Measurements from ENCODE around the gene BOD1L1.

Gene BOD1L1

DNA sequence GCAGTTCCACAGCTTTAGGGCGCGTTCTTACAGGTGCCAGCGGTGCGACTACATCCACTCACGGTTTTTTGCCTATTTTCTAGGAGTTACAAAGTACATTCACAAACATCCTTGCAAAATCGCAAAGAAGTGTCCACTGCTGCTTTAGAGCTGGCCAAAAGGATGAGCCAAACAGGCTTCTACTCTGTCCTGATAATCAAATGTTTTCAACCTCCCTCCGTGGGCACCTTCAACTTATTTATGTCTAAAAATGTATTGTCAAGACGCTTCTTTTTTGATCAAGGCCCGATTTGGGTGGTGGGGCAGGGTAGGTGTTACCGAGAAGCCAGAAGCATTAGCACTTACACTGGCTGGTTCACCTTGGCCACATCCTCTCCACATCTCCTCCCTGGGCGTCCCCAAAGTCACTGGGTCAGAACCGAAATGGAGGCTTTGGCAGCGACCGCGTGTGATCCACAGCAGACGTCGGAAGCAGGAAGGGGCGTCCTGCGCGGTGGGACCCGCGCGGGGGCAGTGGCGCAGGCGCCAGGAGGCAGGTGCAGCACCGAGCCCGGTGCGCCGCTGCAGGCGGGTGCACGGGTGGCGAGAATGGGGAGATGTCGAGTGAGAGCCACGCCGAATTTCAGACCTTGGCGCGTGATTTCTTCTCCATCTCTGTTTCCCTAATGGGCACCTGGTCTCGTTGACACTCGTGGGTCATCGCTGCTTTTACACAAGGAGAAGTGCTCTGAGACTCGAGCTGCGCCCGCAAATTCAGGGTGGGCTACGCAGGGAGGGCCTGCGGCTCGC lies 100.1 kb downstream of the BOD1L1 start:
- DNase-seq (ENCODE audit: low read depth in 4 of 4, low spot score in 1 of 4): no peak

DNA sequence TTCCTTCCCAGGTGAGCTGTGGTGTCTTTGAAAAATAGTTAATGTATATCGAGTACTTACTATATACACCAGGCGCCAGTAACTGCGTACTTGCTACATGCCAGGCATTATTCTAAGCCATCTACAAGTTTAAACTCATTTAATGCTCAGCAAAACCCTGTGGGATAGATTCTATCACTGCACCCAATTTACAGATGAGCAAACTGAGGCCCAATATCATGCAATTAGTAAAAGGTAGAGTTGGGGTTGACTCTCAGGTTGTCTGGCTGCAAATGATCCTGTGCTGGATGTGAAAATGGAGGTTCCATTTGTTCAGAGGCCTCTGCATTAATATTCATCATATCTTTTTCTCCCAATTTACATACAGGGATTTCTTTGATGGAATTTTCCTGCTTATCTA lies 100.9 kb downstream of the BOD1L1 start:
- DNase-seq (ENCODE audit: low read depth in 4 of 4, low spot score in 1 of 4): no peak

DNA sequence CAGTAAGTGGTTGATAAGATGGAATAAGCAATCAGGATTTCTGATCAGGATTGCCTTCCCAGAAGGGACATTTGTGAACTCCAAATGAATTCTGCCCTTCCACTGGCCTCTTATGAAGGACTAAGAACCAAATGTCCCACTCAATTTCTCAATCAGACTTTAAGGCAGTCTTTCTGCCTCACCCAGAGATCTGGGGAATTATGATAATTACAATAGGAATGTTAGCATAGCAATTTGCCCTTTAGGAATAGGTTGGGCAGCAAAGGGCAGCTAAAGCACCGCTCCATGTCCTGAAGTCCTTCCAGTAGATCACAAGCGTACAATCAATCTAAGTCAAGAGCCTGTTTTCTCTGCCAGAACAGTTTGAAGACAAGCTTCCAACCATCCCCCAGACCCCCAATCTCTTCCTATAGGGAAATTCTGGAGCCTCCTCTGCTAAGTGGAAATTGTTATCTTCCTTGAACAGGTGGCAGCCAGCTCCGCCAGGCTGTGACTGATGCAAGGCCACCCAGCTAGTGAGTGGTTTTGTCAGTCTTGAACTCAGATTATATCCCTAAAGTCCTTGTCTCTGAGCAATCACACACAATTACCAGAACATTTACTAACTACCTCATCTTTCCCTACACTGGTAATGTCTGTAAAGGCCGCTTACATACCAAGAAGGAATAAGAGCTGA lies 101.8 kb downstream of the BOD1L1 start:
- no peak for DNase-seq (ENCODE audit: low read depth in 4 of 4, low spot score in 1 of 4)

DNA sequence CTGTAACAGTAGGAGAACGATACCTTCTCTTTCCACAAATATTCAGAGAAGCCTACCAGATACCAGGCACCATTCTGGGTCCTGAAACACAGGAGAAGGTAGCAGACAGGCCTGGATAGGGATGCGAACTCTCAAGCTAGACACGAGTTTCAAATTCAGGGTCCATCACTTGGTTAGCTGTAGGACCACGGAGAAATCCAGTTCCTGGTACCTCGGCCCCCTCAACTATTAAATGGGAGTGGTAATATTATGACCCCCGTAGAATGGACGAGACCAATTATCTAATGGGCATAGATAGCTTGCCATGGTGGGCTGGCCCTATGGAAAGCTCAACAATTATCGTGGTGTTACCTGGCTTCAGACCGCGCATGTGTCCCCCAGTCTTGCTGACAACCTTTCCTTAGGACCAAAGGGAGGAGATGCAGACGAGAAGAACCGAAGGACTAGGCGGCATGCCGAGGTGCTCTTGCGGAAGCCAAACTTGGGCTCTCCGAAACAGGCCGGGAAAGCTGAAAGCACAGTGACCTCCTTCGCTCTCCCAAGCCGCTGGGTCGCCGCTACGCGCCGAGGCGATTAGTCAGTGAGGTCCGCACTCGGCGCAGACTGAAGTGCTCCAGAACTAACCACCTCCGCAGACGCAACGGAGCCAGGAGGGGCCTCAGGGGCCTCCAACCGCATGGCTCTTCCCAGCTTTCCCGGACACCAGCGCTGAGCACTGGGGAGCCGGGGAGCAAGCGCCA lies 102.9 kb downstream of the BOD1L1 start:
- DNase-seq (ENCODE audit: low read depth in 4 of 4, low spot score in 1 of 4): no peak

GRCh38 chr4:13523591-13524503 lies 103.7 kb downstream of the BOD1L1 start:
- DNase-seq (ENCODE audit: low read depth in 4 of 4, low spot score in 1 of 4): no peak

GRCh38 chr4:13523105-13523477 lies 104.4 kb downstream of the BOD1L1 start:
- no peak for DNase-seq (ENCODE audit: low read depth in 4 of 4, low spot score in 1 of 4)

DNA sequence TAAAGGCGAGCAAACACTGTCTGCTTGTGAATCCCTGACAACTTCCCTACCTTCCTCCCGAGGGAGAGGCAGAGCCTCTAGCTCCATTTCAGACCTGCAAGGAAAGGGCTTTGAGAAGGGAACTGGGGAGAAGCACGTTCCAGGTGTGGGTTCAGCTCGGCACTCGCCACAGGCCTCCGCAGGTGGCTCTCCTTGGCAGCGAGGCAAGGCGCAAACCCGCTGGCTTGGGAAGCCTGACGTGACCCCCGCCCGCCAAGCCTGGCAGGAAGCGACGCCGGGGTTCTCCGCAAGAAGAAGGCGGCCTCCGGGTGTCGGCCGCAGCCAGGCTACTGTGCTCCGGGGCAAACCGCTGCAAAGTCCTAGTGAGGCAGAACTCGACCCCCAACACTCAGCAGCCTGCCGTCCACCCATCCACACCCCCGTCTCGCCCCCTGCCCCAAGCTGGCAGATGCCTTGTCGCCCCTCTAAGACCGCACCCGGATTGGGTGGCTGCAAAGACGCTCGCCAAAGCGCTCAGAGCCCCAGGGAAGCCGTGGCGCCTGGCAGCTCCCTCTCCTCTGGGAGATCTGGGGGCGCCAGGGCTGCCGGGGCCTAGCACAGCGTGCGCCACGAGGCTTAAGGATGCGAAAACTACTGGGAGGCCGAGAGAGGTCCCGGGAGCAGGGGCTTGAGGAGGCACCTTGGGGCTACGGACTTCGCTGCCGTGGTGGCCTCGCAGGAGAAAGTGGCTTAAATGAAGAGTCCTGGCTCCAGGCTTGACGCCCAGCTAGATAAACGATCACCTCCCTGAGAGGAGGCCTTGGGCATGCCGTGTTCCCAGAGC lies 105.0 kb downstream of the BOD1L1 start:
- DNase-seq (ENCODE audit: low read depth in 4 of 4, low spot score in 1 of 4): no peak

GRCh38 chr4:13521047-13521446 lies 106.5 kb downstream of the BOD1L1 start:
- DNase-seq (ENCODE audit: low read depth in 4 of 4, low spot score in 1 of 4): no peak

Data from stimulated activated CD4-positive, alpha-beta T cell treated with anti-CD3 and anti-CD28 coated beads, Interleukin-1b, Interleukin-23, amount 100 ng/mL, for 24 hours (primary cell).